Natural killer cell (primary cell): ENCODE data around the gene MAF. TPM values are rescaled to one million over a fixed set of nuclear protein-coding genes. Genes with fewer than 3 reads are reported as not detected.

Experiments used
- ATAC-seq, 3 donors: fragments of 150-1000 bp in 2 of 3; fragments of 200-7000 bp in 1 of 3; cut with Tn5 transposase; 1 replicate in 1 of 3; 2 replicates in 2 of 3; pipeline ENCODE4 v1.10.0; 2021; ENCODE audit warnings: mild to moderate bottlenecking in 2 of 3, moderate library complexity in 2 of 3
- DNase-seq, 2 donors: peaks; one replicate each; pipeline versions ENCODE4 v3.0.0 to v3.0.0-alpha.2; 2013 to 2021; ENCODE audit warnings: mixed read lengths in 1 of 2
- H3K27ac ChIP-seq: one replicate; pipeline ENCODE4 v1.5.1; 2013; ENCODE audit warnings: mild to moderate bottlenecking, low read length
- H3K27me3 ChIP-seq: one replicate; pipeline ENCODE4 v1.6.1; 2013; ENCODE audit warnings: low read length; ENCODE audit not compliant: control insufficient read depth, insufficient read depth
- H3K36me3 ChIP-seq: one replicate; pipeline ENCODE4 v1.6.1; 2013; ENCODE audit warnings: low read length; ENCODE audit not compliant: control insufficient read depth, insufficient read depth
- H3K4me1 ChIP-seq: one replicate; pipeline ENCODE4 v1.6.1; 2013; ENCODE audit warnings: low read length; ENCODE audit not compliant: control insufficient read depth, insufficient read depth
- H3K4me3 ChIP-seq: one replicate; pipeline ENCODE4 v1.5.1; 2013; ENCODE audit warnings: low read length
- H3K9me3 ChIP-seq: one replicate; pipeline ENCODE4 v1.6.1; 2013; ENCODE audit warnings: low read length; ENCODE audit not compliant: control insufficient read depth, insufficient read depth
- H3K27ac Mint-ChIP-seq, 2 donors: one replicate each; pipeline ENCODE4 v1.8.0; 2022; ENCODE audit warnings: mild to moderate bottlenecking in 2 of 2, mixed read lengths in 2 of 2, moderate library complexity in 1 of 2
- H3K27me3 Mint-ChIP-seq, 2 donors: one replicate each; pipeline ENCODE4 v1.8.0; 2022; ENCODE audit warnings: low read depth in 2 of 2, mixed read lengths in 2 of 2
- H3K36me3 Mint-ChIP-seq: one replicate; pipeline ENCODE4 v1.8.0; 2022; ENCODE audit warnings: mixed read lengths
- H3K4me1 Mint-ChIP-seq, 2 donors: one replicate each; pipeline ENCODE4 v1.8.0; 2022; ENCODE audit warnings: mixed read lengths in 2 of 2
- H3K4me3 Mint-ChIP-seq: one replicate; pipeline ENCODE4 v1.8.0; 2022; ENCODE audit warnings: mild to moderate bottlenecking, moderate library complexity, mixed read lengths
- H3K9me3 Mint-ChIP-seq, 2 donors: one replicate each; pipeline ENCODE4 v1.8.0; 2022; ENCODE audit warnings: mixed read lengths in 2 of 2
- WGBS: methylation state at CpG from one replicate; pipeline ENCODE4 v1.1.7; 2013; ENCODE audit warnings: missing lambda C conversion rate; ENCODE audit not compliant: insufficient coverage; 5-methylcytosine and 5-hydroxymethylcytosine counted together
- intact Hi-C: fragments of 100-400 bp; cut with micrococcal nuclease; formaldehyde crosslinking; loops from one replicate; pipeline ENCODE4 v1.14.2; 2022
- total RNA-seq, 4 donors: library from RNA; stranded (reverse); fragments of 120-200 nt in 1 of 4; gene quantifications; one replicate each; pipeline versions ENCODE4 v1.2.3 to v1.2.4, GENCODE V29; 2013 to 2022
- TF ChIP-seq, protein P1 (sequence below): fragments of 200-600 bp; IDR thresholded peaks from one replicate; pipeline ENCODE4 v1.8.0; 2022; ENCODE audit warnings: antibody characterized with exemption

MAF gene
- total RNA-seq, 3 donors from 2014 or later (not counting 1 experiment from before 2014, with no cell fraction given): 24.0 to 50.1 (median 27.1) TPM

DNA sequence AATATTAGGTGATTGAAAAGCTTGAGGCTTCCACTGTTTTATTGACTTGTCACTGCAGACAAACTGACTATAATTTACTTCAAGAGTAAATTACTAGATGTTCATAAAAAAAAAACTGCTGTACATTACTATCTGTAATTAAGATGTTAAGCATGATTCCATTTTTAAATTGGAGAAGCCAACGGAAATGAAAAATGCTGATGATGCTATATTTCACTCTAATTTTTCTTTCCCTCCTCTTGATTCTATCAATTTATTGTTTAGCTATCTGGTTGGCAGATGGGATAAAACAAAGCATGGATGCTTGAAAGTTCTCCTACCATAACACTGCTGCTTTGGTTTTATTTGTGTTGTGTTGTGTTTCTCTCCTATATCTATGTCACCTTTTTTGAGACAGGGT is 41.0 kb downstream of the MAF start:
- H3K27ac ChIP-seq: no peak overlapping the region
- H3K27ac Mint-ChIP-seq: no peak overlapping the region
- no CpG with 5 or more reads among the region's 1 CpG for WGBS
- H3K4me1 Mint-ChIP-seq: no peaks in the 10 kb centered on the region
- no peak overlapping the region for H3K4me3 Mint-ChIP-seq
- DNase-seq: no peak
- H3K9me3 ChIP-seq: no peaks in the 10 kb centered on the region
- no peak overlapping the region for H3K4me3 ChIP-seq
- no peaks in the 10 kb centered on the region for H3K36me3 Mint-ChIP-seq
- intact Hi-C loops: no loop called here
- no peak for ATAC-seq
- H3K36me3 ChIP-seq: no peaks in the 10 kb centered on the region
- TF ChIP-seq, protein P1, sequence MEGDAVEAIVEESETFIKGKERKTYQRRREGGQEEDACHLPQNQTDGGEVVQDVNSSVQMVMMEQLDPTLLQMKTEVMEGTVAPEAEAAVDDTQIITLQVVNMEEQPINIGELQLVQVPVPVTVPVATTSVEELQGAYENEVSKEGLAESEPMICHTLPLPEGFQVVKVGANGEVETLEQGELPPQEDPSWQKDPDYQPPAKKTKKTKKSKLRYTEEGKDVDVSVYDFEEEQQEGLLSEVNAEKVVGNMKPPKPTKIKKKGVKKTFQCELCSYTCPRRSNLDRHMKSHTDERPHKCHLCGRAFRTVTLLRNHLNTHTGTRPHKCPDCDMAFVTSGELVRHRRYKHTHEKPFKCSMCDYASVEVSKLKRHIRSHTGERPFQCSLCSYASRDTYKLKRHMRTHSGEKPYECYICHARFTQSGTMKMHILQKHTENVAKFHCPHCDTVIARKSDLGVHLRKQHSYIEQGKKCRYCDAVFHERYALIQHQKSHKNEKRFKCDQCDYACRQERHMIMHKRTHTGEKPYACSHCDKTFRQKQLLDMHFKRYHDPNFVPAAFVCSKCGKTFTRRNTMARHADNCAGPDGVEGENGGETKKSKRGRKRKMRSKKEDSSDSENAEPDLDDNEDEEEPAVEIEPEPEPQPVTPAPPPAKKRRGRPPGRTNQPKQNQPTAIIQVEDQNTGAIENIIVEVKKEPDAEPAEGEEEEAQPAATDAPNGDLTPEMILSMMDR: no peak
- H3K27me3 Mint-ChIP-seq: peaks cover 17 to 64% of the 10 kb centered on the region in 2 donors
- no peaks in the 10 kb centered on the region for H3K27me3 ChIP-seq
- no peaks in the 10 kb centered on the region for H3K4me1 ChIP-seq
- H3K9me3 Mint-ChIP-seq: peaks cover 2 to 3% of the 10 kb centered on the region in 2 donors

- Histone ChIP-seq H3K9me3 (no peaks in the 10 kb centered on the region), H3K36me3 (no peaks in the 10 kb centered on the region), H3K4me1 (no peaks in the 10 kb centered on the region), H3K4me3 (no peak overlapping the region), H3K27ac (no peak overlapping the region), H3K27me3 (no peaks in the 10 kb centered on the region)
- H3K36me3 Mint-ChIP-seq: no peaks in the 10 kb centered on the region
- no peak overlapping the region for H3K27ac Mint-ChIP-seq
- WGBS: 64% methylated on average over 3 of the region's 3 CpGs
- no peak for ATAC-seq
- no peak overlapping the region for H3K4me3 Mint-ChIP-seq
- intact Hi-C loops: no loop called here
- no peaks in the 10 kb centered on the region for H3K4me1 Mint-ChIP-seq
- peaks cover 11 to 56% of the 10 kb centered on the region in 2 donors for H3K27me3 Mint-ChIP-seq
- no peak for DNase-seq
- TF ChIP-seq, protein P1: no peak
- peaks cover 2 to 3% of the 10 kb centered on the region in 2 donors for H3K9me3 Mint-ChIP-seq
Observed at GRCh38 chr16:79557421-79557820, 43.1 kb downstream of the MAF start.

GRCh38 chr16:79554912-79555311 is 45.6 kb downstream of the MAF start:
- H3K4me1 ChIP-seq: no peaks in the 10 kb centered on the region
- no peaks in the 10 kb centered on the region for H3K27me3 ChIP-seq
- H3K9me3 Mint-ChIP-seq: peaks cover 2 to 3% of the 10 kb centered on the region in 2 donors
- H3K36me3 ChIP-seq: no peaks in the 10 kb centered on the region
- DNase-seq: no peak
- no peak overlapping the region for H3K4me3 ChIP-seq
- intact Hi-C loops: no loop called here
- H3K9me3 ChIP-seq: no peaks in the 10 kb centered on the region
- H3K27ac Mint-ChIP-seq: no peak overlapping the region
- no peak for ATAC-seq
- H3K36me3 Mint-ChIP-seq: no peaks in the 10 kb centered on the region
- H3K27me3 Mint-ChIP-seq: peaks cover 5 to 36% of the 10 kb centered on the region in 2 donors
- no peaks in the 10 kb centered on the region for H3K4me1 Mint-ChIP-seq
- TF ChIP-seq, protein P1: no peak
- no peak overlapping the region for H3K27ac ChIP-seq
- no peak overlapping the region for H3K4me3 Mint-ChIP-seq

DNA sequence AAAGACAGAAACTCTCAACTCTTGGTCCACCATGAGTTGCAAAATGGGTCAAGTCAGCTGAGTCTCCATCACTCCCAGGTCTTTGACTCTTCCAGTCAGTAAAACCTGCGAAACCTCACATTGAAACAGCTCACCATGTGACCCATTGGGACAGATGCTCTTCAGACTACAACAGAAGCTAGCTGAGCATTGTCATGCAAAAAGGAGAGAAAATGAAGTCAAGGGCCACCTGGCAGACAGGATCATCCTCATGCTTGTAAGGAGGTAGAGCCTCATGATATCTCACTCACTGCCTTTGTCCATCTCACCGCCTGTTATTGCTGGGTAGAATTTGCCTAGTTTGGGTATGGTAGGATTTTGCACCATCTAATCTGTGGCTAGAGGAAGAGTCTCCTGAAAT is 50.2 kb downstream of the MAF start:
- Histone ChIP-seq H3K27me3 (no peaks in the 10 kb centered on the region), H3K27ac (no peak overlapping the region), H3K4me3 (no peak overlapping the region), H3K4me1 (no peaks in the 10 kb centered on the region), H3K36me3 (no peaks in the 10 kb centered on the region), H3K9me3 (no peaks in the 10 kb centered on the region)
- TF ChIP-seq, protein P1: no peak
- H3K4me3 Mint-ChIP-seq: no peak overlapping the region
- WGBS: 94% methylated on average over 2 of the region's 2 CpGs
- H3K4me1 Mint-ChIP-seq: no peaks in the 10 kb centered on the region
- intact Hi-C loops: no loop called here
- DNase-seq: no peak
- no peak overlapping the region for H3K27ac Mint-ChIP-seq
- H3K27me3 Mint-ChIP-seq: peaks cover 18 to 27% of the 10 kb centered on the region in 2 donors
- no peaks in the 10 kb centered on the region for H3K9me3 Mint-ChIP-seq
- no peak for ATAC-seq
- no peaks in the 10 kb centered on the region for H3K36me3 Mint-ChIP-seq
